ENCODE measurements around the gene GMNC. TPM values are rescaled to one million over a fixed set of nuclear protein-coding genes. Genes with fewer than 3 reads are reported as not detected.

GMNC gene
- total and polyA plus RNA-seq, 2 donors (not counting 1 experiment from before 2014, with no cell fraction given) = 0.17 to 0.50 TPM

DNA sequence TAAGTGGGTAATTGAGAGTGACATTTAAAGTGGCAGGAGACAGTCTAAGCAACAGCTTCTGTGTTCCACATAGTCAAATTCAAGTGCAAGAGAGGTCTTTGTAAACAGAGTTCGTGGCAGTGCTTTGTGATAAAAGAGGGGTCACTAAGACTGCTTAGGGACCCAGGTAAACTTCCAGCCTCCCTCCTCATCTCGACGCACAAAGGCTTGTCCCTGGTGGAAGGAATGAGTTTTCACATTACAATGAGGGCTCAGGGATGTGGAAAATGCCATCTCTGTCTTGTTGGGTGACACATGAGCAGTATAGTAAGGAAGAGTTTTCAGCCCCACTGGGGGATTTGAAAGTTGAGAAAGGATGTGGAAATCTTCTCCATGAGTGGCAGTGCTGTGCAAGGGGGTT lies 7.3 kb downstream of the GMNC start:
- no peaks in the 10 kb centered on the region for H4K20me1 ChIP-seq (ENCODE audit: control insufficient read depth, extremely low read depth, insufficient read depth, low read length)
- H3K36me3 ChIP-seq (ENCODE audit: control insufficient read depth, insufficient read depth, low read length) = no peaks in the 10 kb centered on the region
- no peak overlapping the region for H3K9ac ChIP-seq (ENCODE audit: insufficient read depth, low read length)
- no peak overlapping the region for H2AFZ ChIP-seq (ENCODE audit: low read length)
- no peak for DNase-seq (ENCODE audit: low read depth in 2 of 2)
- no peaks in the 10 kb centered on the region for H3K79me2 ChIP-seq (ENCODE audit: control insufficient read depth, insufficient read depth, low read length)
- no peak overlapping the region for H3K4me3 ChIP-seq (replicated peaks in 1 of 4; ENCODE audit: control extremely low read depth in 1 of 4, insufficient read depth in 1 of 4, low read depth in 3 of 4, low read length in 4 of 4)
- H3K27me3 ChIP-seq (ENCODE audit: control insufficient read depth, insufficient read depth, low read length) = no peaks in the 10 kb centered on the region
- H3K9me3 ChIP-seq (ENCODE audit: control insufficient read depth, insufficient read depth, low read depth, low read length) = no peaks in the 10 kb centered on the region
- H3K4me1 ChIP-seq (ENCODE audit: control insufficient read depth, extremely low read depth, insufficient read depth, low read length) = no peaks in the 10 kb centered on the region
- H3K4me2 ChIP-seq (ENCODE audit: extremely low read depth, insufficient read depth, low read length) = no peak overlapping the region
- no peak overlapping the region for H3K27ac ChIP-seq (ENCODE audit: insufficient read depth, low read length)
- no peak for TF ChIP-seq EZH2 (IDR thresholded peaks at IDR 0.05; ENCODE audit: low read length, missing control alignments)
- TF ChIP-seq, protein P1, sequence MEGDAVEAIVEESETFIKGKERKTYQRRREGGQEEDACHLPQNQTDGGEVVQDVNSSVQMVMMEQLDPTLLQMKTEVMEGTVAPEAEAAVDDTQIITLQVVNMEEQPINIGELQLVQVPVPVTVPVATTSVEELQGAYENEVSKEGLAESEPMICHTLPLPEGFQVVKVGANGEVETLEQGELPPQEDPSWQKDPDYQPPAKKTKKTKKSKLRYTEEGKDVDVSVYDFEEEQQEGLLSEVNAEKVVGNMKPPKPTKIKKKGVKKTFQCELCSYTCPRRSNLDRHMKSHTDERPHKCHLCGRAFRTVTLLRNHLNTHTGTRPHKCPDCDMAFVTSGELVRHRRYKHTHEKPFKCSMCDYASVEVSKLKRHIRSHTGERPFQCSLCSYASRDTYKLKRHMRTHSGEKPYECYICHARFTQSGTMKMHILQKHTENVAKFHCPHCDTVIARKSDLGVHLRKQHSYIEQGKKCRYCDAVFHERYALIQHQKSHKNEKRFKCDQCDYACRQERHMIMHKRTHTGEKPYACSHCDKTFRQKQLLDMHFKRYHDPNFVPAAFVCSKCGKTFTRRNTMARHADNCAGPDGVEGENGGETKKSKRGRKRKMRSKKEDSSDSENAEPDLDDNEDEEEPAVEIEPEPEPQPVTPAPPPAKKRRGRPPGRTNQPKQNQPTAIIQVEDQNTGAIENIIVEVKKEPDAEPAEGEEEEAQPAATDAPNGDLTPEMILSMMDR (conservative IDR thresholded peaks at IDR 0.05 in 1 of 2, IDR thresholded peaks at IDR 0.05 in 1 of 2; ENCODE audit: low read depth in 1 of 2, low read length in 2 of 2) = no peak

DNA sequence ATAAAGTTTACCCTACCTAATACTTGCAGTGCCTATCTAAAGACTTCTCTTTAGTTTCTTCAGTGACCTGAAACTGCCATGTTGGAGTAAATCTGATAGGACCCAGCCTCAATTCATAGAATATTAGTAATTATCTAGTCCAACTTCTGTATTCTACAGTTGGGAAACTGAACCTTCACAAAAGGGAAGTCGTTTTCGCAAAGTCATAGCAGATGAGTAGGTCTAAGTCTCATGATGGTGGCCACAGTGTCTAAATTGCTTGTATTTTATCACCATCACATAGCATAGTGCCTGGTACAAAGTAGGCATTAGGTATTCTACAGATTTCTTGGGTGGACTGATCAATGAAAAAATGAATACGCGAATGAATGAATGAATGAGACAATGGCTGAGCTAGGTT lies 8.4 kb downstream of the GMNC start:
- no peak overlapping the region for H3K4me3 ChIP-seq (replicated peaks in 1 of 4; ENCODE audit: control extremely low read depth in 1 of 4, insufficient read depth in 1 of 4, low read depth in 3 of 4, low read length in 4 of 4)
- no peaks in the 10 kb centered on the region for H3K4me1 ChIP-seq (ENCODE audit: control insufficient read depth, extremely low read depth, insufficient read depth, low read length)
- no peak overlapping the region for H3K4me2 ChIP-seq (ENCODE audit: extremely low read depth, insufficient read depth, low read length)
- H2AFZ ChIP-seq (ENCODE audit: low read length) = no peak overlapping the region
- H3K27ac ChIP-seq (ENCODE audit: insufficient read depth, low read length) = no peak overlapping the region
- H3K79me2 ChIP-seq (ENCODE audit: control insufficient read depth, insufficient read depth, low read length) = no peaks in the 10 kb centered on the region
- H3K36me3 ChIP-seq (ENCODE audit: control insufficient read depth, insufficient read depth, low read length) = no peaks in the 10 kb centered on the region
- H3K27me3 ChIP-seq (ENCODE audit: control insufficient read depth, insufficient read depth, low read length) = no peaks in the 10 kb centered on the region
- TF ChIP-seq EZH2 (IDR thresholded peaks at IDR 0.05; ENCODE audit: low read length, missing control alignments) = no peak
- TF ChIP-seq, protein P1 (conservative IDR thresholded peaks at IDR 0.05 in 1 of 2, IDR thresholded peaks at IDR 0.05 in 1 of 2; ENCODE audit: low read depth in 1 of 2, low read length in 2 of 2) = no peak
- H3K9me3 ChIP-seq (ENCODE audit: control insufficient read depth, insufficient read depth, low read depth, low read length) = no peaks in the 10 kb centered on the region
- no peak overlapping the region for H3K9ac ChIP-seq (ENCODE audit: insufficient read depth, low read length)
- no peak for DNase-seq (ENCODE audit: low read depth in 2 of 2)
- H4K20me1 ChIP-seq (ENCODE audit: control insufficient read depth, extremely low read depth, insufficient read depth, low read length) = no peaks in the 10 kb centered on the region

DNA sequence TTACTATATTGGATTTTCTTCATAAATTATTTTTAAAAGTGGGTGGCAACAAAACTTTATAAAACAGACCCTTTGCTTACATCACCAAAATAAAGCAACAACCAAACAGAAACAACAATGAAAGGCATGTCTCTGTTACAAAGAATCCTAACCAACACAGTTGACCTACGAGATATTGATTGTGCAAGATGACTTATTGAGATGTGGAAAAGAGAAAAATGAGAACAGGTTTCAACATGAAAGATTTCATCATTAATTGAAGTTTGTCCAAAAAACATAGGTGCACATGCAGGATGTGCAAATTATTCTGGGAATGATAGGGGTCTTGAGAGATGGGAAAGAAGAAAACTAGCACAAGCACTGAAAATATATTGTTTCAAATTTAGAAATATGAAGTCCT lies 9.0 kb downstream of the GMNC start:
- no peak for DNase-seq (ENCODE audit: low read depth in 2 of 2)
- no peak for TF ChIP-seq EZH2 (IDR thresholded peaks at IDR 0.05; ENCODE audit: low read length, missing control alignments)
- TF ChIP-seq, protein P1 (conservative IDR thresholded peaks at IDR 0.05 in 1 of 2, IDR thresholded peaks at IDR 0.05 in 1 of 2; ENCODE audit: low read depth in 1 of 2, low read length in 2 of 2) = no peak

More for the DNA sequence above, 9.0 kb downstream of the GMNC start:
- Histone ChIP-seq H3K4me1 (ENCODE audit: control insufficient read depth, extremely low read depth, insufficient read depth, low read length) (no peaks in the 10 kb centered on the region), H3K4me2 (ENCODE audit: extremely low read depth, insufficient read depth, low read length) (no peak overlapping the region), H3K27me3 (ENCODE audit: control insufficient read depth, insufficient read depth, low read length) (no peaks in the 10 kb centered on the region), H3K36me3 (ENCODE audit: control insufficient read depth, insufficient read depth, low read length) (no peaks in the 10 kb centered on the region), H2AFZ (ENCODE audit: low read length) (no peak overlapping the region), H3K9me3 (ENCODE audit: control insufficient read depth, insufficient read depth, low read depth, low read length) (no peaks in the 10 kb centered on the region), H3K79me2 (ENCODE audit: control insufficient read depth, insufficient read depth, low read length) (no peaks in the 10 kb centered on the region), H3K9ac (ENCODE audit: insufficient read depth, low read length) (no peak overlapping the region), H3K4me3 (replicated peaks in 1 of 4; ENCODE audit: control extremely low read depth in 1 of 4, insufficient read depth in 1 of 4, low read depth in 3 of 4, low read length in 4 of 4) (no peak overlapping the region), H3K27ac (ENCODE audit: insufficient read depth, low read length) (no peak overlapping the region), H4K20me1 (ENCODE audit: control insufficient read depth, extremely low read depth, insufficient read depth, low read length) (no peaks in the 10 kb centered on the region)
